Body of pancreas (tissue), 4 donors: Measurements from ENCODE around the gene LRP2.

Experiments used
- POLR2A ChIP-seq, 3 donors: fragments of 450-650 bp; IDR thresholded peaks; one replicate each; pipeline ENCODE4 v1.6.1; 2016; ENCODE audit warnings: antibody characterized with exemption in 3 of 3, mild to moderate bottlenecking in 2 of 3
- TF ChIP-seq, protein P1 (sequence below), 7 experiments: fragments of 450-650 bp in 4 of 7; fragments of 200-600 bp in 3 of 7; sonication (generic) in 3 of 7; IDR thresholded peaks; one replicate each; pipeline ENCODE4 v1.5.1; 2016 to 2019; ENCODE audit warnings: antibody characterized with exemption in 7 of 7

DNA sequence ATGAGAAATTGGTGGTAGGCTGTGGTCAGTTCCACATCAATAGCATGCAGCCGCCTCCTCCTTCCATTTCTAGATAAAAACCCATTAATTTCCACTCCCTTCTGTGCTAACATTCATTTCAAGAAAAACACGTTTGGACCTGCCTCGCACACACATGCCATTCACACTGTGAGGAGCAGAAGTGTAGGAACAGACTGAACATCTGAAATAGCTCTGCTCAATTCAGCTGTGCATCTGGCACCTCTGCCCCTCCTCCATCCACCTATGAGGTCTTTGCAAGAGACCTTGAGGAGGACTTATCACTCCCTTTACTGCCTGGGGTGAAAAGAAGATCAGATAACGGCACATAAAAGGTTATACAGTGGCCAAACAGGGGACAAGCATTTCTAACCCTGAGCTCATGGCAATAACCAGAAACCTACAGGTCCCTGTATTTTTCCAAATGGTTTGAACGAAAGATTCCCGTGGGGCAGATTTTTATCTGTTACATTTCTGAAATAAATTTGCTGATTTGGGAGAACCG lies 30.8 kb upstream of the LRP2 start:
- TF ChIP-seq, protein P1, sequence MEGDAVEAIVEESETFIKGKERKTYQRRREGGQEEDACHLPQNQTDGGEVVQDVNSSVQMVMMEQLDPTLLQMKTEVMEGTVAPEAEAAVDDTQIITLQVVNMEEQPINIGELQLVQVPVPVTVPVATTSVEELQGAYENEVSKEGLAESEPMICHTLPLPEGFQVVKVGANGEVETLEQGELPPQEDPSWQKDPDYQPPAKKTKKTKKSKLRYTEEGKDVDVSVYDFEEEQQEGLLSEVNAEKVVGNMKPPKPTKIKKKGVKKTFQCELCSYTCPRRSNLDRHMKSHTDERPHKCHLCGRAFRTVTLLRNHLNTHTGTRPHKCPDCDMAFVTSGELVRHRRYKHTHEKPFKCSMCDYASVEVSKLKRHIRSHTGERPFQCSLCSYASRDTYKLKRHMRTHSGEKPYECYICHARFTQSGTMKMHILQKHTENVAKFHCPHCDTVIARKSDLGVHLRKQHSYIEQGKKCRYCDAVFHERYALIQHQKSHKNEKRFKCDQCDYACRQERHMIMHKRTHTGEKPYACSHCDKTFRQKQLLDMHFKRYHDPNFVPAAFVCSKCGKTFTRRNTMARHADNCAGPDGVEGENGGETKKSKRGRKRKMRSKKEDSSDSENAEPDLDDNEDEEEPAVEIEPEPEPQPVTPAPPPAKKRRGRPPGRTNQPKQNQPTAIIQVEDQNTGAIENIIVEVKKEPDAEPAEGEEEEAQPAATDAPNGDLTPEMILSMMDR (IDR thresholded peaks at IDR 0.05), result no peak
- TF ChIP-seq POLR2A (IDR thresholded peaks at IDR 0.05), result no peak
